T47D (cell line): Measurements from ENCODE around the gene DCLK2.
"Not testable (repeated sequence)": the region's sequence is repeated elsewhere in the genome, so short reads cannot be mapped to it uniquely, and the experiment has no call there.

ENCODE experiments used
- DNase-seq, 2 experiments: peaks; one replicate each; pipeline versions ENCODE4 v3.0.0 to v3.0.0-alpha.2; 2011 to 2012; ENCODE audit warnings: low read depth in 1 of 2, low spot score in 1 of 2
- JUND ChIP-seq: IDR thresholded peaks from 2 replicates; pipeline ENCODE4 v1.6.1; 2012; ENCODE audit warnings: low read depth
- in situ Hi-C: cut with HindIII; loops from 2 replicates; pipeline ENCODE4 v1.10.0; 2016; ENCODE audit warnings: low sequenced_read_pairs, low pct_unique_long_range_greater_than_20kb

The DCLK2 gene

GRCh38 chr4:150178161-150178560 is 99.9 kb downstream of the DCLK2 start:
- in situ Hi-C loops, result no loop called here
- DNase-seq, result no peak

GRCh38 chr4:150181536-150181935 is 103.3 kb downstream of the DCLK2 start:
- TF ChIP-seq JUND, result no peak
- in situ Hi-C loops, result no loop called here
- no peak for DNase-seq

More at GRCh38 chr4:150178161-150178560, 99.9 kb downstream of the DCLK2 start:
- no peak for TF ChIP-seq JUND

GRCh38 chr4:150182794-150183193 is 104.5 kb downstream of the DCLK2 start:
- DNase-seq, result no peak
- no peak for TF ChIP-seq JUND
- in situ Hi-C loops, result no loop called here

- in situ Hi-C loops, DNase-seq: not testable (repeated sequence)
Measured at GRCh38 chr4:150185033-150185432, 106.8 kb downstream of the DCLK2 start.

GRCh38 chr4:150192986-150193385 is 114.7 kb downstream of the DCLK2 start:
- TF ChIP-seq JUND, result no peak
- in situ Hi-C loops, result no loop called here
- no peak for DNase-seq

- in situ Hi-C loops, DNase-seq: not testable (repeated sequence)
Measured at GRCh38 chr4:150197256-150197655, 119.0 kb downstream of the DCLK2 start.

- no peak for TF ChIP-seq JUND
- in situ Hi-C loops, result no loop called here
Measured at GRCh38 chr4:150199056-150199455, 120.8 kb downstream of the DCLK2 start.

GRCh38 chr4:150205016-150205415 is 126.8 kb downstream of the DCLK2 start:
- no peak for TF ChIP-seq JUND
- in situ Hi-C loops, result no loop called here
- no peak for DNase-seq

More at GRCh38 chr4:150199056-150199455, 120.8 kb downstream of the DCLK2 start:
- DNase-seq, result no peak

GRCh38 chr4:150206265-150206664 is 128.0 kb downstream of the DCLK2 start:
- DNase-seq, result no peak
- in situ Hi-C loops, result no loop called here
- no peak for TF ChIP-seq JUND

GRCh38 chr4:150206954-150207353 is 128.7 kb downstream of the DCLK2 start:
- no peak for TF ChIP-seq JUND
- in situ Hi-C loops, result no loop called here
- no peak for DNase-seq

GRCh38 chr4:150207871-150208270 is 129.6 kb downstream of the DCLK2 start:
- TF ChIP-seq JUND, result no peak
- DNase-seq, result no peak
- in situ Hi-C loops, result no loop called here

GRCh38 chr4:150209140-150209829 is 131.0 kb downstream of the DCLK2 start:
- in situ Hi-C loops, result no loop called here
- peak in 1 of 2 experiments; percentile 76 for DNase-seq
- TF ChIP-seq JUND, result no peak

- TF ChIP-seq JUND, result no peak
- no peak for DNase-seq
- in situ Hi-C loops, result no loop called here
Measured at GRCh38 chr4:150211016-150211415, 132.8 kb downstream of the DCLK2 start.

GRCh38 chr4:150211799-150212445 is 133.7 kb downstream of the DCLK2 start:
- no peak for DNase-seq
- no peak for TF ChIP-seq JUND
- in situ Hi-C loops, result no loop called here
